Medulla oblongata (tissue), 1 donor: ENCODE measurements around the gene CDS2.

Experiments
- DNase-seq: peaks from one replicate; pipeline ENCODE4 v3.0.0-alpha.2; 2015; ENCODE audit errors: extremely low spot score

CDS2 gene

DNA sequence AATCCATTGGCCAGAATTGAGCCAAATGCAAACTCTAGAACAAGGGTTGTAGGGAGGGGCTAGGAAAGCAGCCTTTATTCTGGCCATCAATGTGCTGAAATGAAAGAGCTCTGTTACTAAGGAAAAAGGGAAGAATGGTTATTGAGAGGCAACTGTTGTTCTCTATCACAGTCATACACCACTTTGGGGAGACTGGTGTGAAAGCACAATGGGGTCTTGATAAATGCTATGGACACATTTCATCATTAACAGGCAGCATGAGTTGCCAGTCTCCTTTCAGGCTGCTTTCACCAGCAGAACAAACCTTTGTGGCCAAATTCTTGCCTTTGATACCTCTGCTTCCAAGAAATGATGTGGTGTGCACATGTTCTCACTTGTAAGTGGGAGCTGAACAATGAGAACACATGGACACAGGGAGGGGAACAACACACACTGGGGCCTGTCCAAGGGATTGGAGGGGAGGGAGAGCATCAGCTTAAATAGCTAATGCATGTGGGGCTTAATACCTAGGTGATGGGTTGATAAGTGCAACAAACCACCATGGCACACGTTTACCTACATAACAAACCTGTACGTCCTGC lies 86.2 kb downstream of the CDS2 start:
- DNase-seq, result peak; percentile 84

DNA sequence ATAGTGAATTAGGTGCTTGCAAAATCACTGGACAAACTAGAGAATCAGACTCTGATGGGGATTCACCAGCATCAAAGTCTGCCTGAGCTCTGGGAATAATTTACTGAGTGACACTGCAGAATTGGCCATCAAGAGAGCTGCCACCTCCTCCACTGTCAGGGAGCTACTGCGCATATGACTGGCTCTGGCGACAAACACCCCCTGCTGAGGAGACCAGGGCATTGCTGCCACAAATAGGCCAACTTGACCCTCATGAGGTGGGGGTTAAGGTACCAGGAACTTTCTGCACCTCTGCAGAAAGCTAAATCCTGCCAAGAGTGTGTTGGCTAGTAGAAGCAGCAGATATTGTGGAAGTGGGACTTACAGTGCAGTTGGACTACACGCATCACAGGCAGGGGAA lies 88.0 kb downstream of the CDS2 start:
- DNase-seq, result no peak

DNA sequence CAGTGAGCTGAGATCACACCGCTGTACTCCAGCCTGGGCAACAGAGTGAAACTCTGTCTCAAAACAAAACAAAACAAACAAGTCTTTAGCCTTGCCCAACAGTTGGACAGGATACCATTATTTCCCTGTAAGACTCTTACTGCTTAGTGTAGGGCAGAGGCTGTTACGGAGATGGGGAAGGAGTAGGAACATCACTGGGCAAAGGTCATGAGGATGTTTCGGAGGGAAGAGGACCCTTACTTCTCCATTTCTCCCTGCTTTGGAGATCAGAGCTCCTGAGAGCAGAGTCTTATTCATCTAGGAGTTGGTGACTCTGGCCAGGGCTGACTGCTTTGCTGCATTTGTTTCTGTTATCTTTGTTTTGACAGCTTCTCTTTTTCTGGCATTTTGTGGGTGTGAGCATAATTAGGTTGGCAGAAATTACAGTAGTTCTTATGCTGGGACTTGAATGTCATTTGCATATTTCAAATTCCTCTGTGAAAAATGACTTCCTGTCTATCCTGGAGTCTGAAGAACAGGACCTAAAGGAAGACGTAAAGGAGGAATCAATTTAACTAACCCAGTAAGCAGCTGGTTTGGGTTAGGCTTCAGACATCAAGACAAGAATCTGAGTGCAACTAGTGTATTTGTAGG lies 89.0 kb downstream of the CDS2 start:
- no peak for DNase-seq

DNA sequence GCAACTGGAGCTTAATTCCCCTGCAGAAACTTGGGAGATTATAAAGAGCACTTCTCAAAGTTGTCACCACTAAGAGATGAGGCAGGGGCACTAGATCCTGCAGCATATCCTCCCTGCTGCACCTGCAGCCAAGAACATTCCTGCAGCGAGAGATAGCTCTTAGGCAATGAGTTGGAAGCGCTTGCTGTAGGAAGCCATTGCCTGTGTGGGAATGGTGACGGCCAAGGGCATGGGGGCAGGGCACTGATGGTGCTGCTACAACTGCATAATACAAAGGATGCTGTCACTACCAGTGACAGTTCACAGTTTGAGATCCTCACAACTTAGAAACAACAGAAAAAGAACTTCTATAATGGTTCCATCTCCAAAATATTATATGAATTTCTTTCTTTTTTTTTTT lies 89.9 kb downstream of the CDS2 start:
- DNase-seq, result no peak

DNA sequence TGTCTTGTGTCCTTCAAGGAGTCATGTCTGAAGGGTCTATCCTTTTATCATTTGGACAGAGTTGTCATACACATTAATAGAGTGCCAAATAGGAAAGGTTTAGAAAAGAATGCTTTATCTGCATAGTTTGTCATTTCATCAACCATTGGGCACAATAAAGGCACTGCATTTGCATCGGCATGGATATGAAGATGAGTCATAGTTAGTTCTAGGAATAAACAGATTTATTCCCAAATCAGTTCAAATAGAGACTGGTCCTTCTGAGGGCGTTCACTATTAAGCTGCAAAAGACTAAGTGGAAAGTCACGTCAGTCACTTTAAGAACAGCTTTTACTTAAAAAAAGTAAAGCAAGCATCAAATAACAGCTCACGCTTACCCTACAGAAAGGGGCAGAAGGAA lies 90.8 kb downstream of the CDS2 start:
- DNase-seq, result no peak

DNA sequence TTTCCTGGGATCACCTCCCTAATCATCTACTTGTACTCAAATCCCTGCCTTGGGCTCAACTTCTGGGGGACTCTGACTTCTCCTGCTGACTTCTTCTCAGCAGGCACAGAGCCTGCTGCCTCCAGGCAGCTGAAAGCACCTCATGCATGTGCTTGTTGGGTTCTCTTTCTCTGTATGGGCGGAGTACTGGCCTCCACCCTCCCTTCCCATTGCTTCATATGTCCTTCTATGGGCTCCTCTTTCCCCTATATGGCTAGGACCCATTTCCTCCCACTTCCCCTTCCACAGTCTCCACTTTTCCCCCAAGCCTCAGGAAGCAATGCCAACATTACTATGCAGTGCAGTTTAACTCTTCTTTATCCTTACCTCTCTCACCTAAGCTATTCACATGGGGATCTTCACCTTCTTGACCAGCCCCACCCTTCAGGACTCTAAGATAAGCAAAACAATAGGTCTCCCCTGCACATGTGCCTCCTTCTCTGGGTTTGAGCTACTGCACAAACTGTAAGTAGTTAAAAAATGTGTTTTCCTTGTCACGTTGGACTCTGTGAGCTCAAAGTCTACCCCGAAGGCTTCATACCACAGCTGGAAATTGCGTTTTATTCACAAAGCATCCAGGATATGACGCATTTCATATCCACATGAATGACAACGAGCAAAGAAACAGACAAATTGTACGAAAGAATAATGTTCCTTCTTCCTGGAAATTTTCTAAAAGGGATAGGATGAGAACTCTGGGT lies 93.7 kb downstream of the CDS2 start:
- no peak for DNase-seq

DNA sequence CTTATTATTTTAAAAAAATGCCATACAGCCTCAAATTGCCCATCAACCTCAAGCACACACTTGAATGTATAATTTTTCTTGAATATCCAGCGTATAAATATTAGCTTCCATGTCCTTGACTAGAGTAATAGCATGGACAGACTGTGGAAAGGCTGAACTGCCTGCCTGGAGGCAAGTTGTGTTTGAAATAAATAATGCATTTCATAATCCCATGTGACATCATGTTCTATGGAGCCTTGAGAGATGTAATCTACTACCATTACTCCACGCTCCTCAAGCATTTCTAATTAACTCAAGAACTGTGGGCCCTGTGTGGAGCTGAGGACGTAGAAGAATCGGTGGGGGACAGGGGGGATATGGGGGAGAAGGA lies 94.2 kb downstream of the CDS2 start:
- DNase-seq, result no peak

DNA sequence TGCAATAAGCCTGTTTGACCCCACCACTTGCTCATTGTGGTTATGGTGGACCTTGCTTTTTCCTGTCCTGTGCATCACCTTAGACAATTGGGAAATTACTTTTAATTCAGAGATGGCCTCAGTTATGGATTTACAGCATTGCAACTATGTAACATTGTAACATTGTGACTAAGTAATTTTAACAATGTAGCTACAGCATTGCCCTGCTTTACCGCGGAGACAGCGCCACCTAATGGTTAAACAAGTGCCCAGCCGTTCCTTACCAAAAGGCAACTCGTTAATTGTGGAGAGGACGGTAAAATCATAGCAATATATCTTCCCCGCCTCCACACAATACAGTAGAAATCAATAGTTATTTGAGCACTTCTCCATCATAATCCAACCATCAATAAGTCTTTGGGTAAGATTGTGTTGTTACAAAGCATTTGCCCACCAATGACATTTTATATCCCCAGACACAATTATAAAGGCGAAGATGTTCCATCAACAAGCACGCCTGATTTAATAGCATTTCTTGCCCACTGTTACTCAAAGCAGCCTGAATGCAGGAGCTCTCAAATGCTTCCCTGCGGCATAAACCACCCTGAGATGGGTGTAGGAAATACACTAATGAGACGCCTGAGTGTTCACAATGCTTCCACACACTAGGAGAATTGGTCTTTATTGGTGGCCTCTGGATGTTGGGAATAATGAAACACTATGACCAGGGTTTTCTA lies 96.3 kb downstream of the CDS2 start:
- peak; percentile 83 for DNase-seq

DNA sequence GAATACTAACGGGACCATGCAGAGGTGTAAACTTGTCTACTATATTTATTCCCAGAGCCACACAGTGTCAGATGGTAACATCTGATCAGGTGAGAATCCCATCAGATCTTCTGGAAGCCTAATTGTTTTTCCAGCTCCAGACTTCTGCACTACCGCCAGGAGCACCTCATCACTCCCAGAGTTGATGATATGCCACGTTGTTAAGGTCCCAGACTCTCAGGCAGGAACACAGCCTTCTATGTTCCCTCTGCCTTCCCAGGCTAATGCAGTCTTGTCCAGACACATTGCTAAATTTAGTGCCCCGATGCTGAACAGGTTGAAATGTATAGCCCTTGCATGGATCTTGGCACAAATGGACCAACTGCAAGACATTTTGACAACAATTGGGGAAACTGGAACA lies 103.7 kb downstream of the CDS2 start:
- no peak for DNase-seq

DNA sequence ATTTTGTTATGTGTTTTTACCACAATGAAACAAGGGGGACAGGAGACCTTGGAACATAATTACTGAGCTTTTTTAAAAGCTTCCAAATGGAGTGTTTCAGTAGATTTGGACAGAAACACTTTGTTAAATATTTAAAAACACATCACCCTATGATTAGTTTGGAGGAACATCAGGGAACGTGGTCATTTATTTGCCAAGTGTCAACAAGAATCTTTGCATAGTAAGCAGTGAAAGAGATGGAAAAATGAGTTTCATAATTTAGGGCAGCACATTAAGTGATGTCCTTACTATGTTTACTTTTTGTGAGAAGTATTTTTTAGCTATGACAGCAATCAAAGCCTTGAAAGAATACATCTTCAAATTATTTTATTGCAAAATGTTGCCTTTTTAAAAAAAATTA lies 107.3 kb downstream of the CDS2 start:
- no peak for DNase-seq

DNA sequence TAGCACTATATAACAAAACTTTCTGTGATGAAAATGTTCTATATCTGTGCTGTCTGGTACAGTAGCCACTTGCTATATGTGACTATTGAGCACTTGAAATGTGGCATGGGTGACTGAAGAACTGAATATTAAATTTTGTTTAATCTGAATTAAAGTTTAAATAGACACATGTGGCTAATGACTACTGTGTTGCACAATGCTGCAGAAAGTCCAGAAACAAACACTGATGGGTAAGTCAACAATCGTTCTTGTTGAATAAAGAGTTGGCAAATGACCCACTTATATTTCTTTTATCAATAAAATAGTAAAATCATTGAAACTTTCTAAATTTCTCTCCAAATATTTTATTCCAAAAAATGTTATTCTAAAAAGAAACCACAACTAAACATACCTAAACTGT lies 108.2 kb downstream of the CDS2 start:
- no peak for DNase-seq
